H9 (cell line): ENCODE results near the gene FCHO1. TPM values are rescaled to one million over a fixed set of nuclear protein-coding genes. Genes with fewer than 3 reads are reported as not detected.
A peak's percentile ranks its signal among the peaks of the same experiment; 100 is the strongest.

ENCODE experiments used
- DNase-seq: peaks from one replicate; pipeline ENCODE4 v3.0.0-alpha.2; 2017
- H2AFZ ChIP-seq: one replicate; pipeline ENCODE4 v1.6.1; 2013; ENCODE audit warnings: mild to moderate bottlenecking, low read length, control low read depth, moderate library complexity
- H2AK5ac ChIP-seq: 2 replicates; pipeline ENCODE4 v1.6.1; 2013; ENCODE audit warnings: low read length, control low read depth, mixed read lengths; ENCODE audit not compliant: insufficient read length
- H2BK120ac ChIP-seq: one replicate; pipeline ENCODE4 v1.6.1; 2013; ENCODE audit warnings: low read depth, mild to moderate bottlenecking, low read length, control low read depth, inconsistent platforms; ENCODE audit not compliant: poor library complexity, severe bottlenecking
- H2BK12ac ChIP-seq: 2 replicates; pipeline ENCODE4 v1.6.1; 2013; ENCODE audit warnings: low read length, control low read depth, mixed read lengths, low read depth; ENCODE audit not compliant: insufficient read length
- H2BK15ac ChIP-seq: 2 replicates; pipeline ENCODE4 v1.6.1; 2013; ENCODE audit warnings: low read depth, low read length, control low read depth
- H2BK20ac ChIP-seq: one replicate; pipeline ENCODE4 v1.6.1; 2013; ENCODE audit warnings: low read depth, mild to moderate bottlenecking, low read length, control low read depth, inconsistent platforms; ENCODE audit not compliant: poor library complexity, severe bottlenecking
- H2BK5ac ChIP-seq: 2 replicates; pipeline ENCODE4 v1.6.1; 2013; ENCODE audit warnings: low read length, control low read depth, mixed read lengths; ENCODE audit not compliant: insufficient read length
- H3K14ac ChIP-seq: 2 replicates; pipeline ENCODE4 v1.6.1; 2013; ENCODE audit warnings: low read length, control low read depth; ENCODE audit not compliant: insufficient read depth
- H3K18ac ChIP-seq: 2 replicates; pipeline ENCODE4 v1.6.1; 2013; ENCODE audit warnings: low read depth, mild to moderate bottlenecking, mixed read lengths, low read length, control low read depth; ENCODE audit not compliant: insufficient read length
- H3K23ac ChIP-seq: 2 replicates; pipeline ENCODE4 v1.6.1; 2013; ENCODE audit warnings: low read length, control low read depth, mixed read lengths, low read depth; ENCODE audit not compliant: insufficient read length
- H3K23me2 ChIP-seq: 2 replicates; pipeline ENCODE4 v1.6.1; 2013; ENCODE audit warnings: low read depth, mild to moderate bottlenecking, mixed read lengths, low read length, control low read depth; ENCODE audit not compliant: insufficient read length, poor library complexity, severe bottlenecking
- H3K27ac ChIP-seq: 2 replicates; pipeline ENCODE4 v1.5.1; 2013; ENCODE audit warnings: low read length, control low read depth, mixed read lengths, low read depth; ENCODE audit not compliant: insufficient read length
- H3K27me3 ChIP-seq: 2 replicates; pipeline ENCODE4 v1.6.1; 2013; ENCODE audit warnings: low read length, control low read depth, inconsistent platforms; ENCODE audit not compliant: insufficient read depth
- H3K4ac ChIP-seq: 2 replicates; pipeline ENCODE4 v1.6.1; 2013; ENCODE audit warnings: low read depth, mild to moderate bottlenecking, control low read depth, inconsistent platforms, low read length, moderate library complexity
- H3K4me1 ChIP-seq: 2 replicates; pipeline ENCODE4 v1.6.1; 2013; ENCODE audit warnings: low read length, control low read depth, inconsistent platforms; ENCODE audit not compliant: insufficient read depth
- H3K4me2 ChIP-seq: 2 replicates; pipeline ENCODE4 v1.6.1; 2013; ENCODE audit warnings: low read length, control low read depth, mixed read lengths; ENCODE audit not compliant: insufficient read length, insufficient read depth
- H3K56ac ChIP-seq: 2 replicates; pipeline ENCODE4 v1.6.1; 2013; ENCODE audit warnings: low read depth, mild to moderate bottlenecking, mixed read lengths, low read length, control low read depth; ENCODE audit not compliant: insufficient read length
- H3K79me1 ChIP-seq: 2 replicates; pipeline ENCODE4 v1.6.1; 2013; ENCODE audit warnings: low read depth, mild to moderate bottlenecking, moderate library complexity, low read length, control low read depth, inconsistent platforms; ENCODE audit not compliant: insufficient read depth, poor library complexity, severe bottlenecking
- H3K79me2 ChIP-seq: 2 replicates; pipeline ENCODE4 v1.6.1; 2013; ENCODE audit warnings: low read length, control low read depth, inconsistent platforms; ENCODE audit not compliant: insufficient read depth
- H3K9ac ChIP-seq: 2 replicates; pipeline ENCODE4 v1.6.1; 2013; ENCODE audit warnings: low read length, control low read depth, mixed read lengths; ENCODE audit not compliant: insufficient read length; ENCODE audit errors: extremely low read depth
- H3K9me3 ChIP-seq: one replicate; pipeline ENCODE4 v1.6.1; 2013; ENCODE audit warnings: low read depth, low read length, inconsistent platforms; ENCODE audit not compliant: control insufficient read depth
- H3T11ph ChIP-seq: one replicate; pipeline ENCODE4 v1.6.1; 2013; ENCODE audit warnings: mild to moderate bottlenecking, low read length, control low read depth, inconsistent platforms
- H4K20me1 ChIP-seq: one replicate; pipeline ENCODE4 v1.6.1; 2013; ENCODE audit not compliant: control insufficient read depth, insufficient read length, insufficient read depth
- H4K5ac ChIP-seq: 2 replicates; pipeline ENCODE4 v1.6.1; 2013; ENCODE audit warnings: low read depth, mild to moderate bottlenecking, mixed read lengths, low read length, control low read depth; ENCODE audit not compliant: insufficient read length
- H4K8ac ChIP-seq: replicated peaks from 2 replicates; pipeline ENCODE4 v1.6.1; 2013; ENCODE audit warnings: low read length, control low read depth, mixed read lengths, low read depth; ENCODE audit not compliant: insufficient read length
- H4K91ac ChIP-seq: 2 replicates; pipeline ENCODE4 v1.6.1; 2013; ENCODE audit warnings: low read depth, mild to moderate bottlenecking, moderate library complexity, mixed read lengths, low read length, control low read depth; ENCODE audit not compliant: insufficient read length
- H3K27ac Mint-ChIP-seq, 3 experiments: 2 replicates in 2 of 3; 3 replicates in 1 of 3; pipeline ENCODE4 v1.8.0; 2020 to 2021; ENCODE audit warnings: mixed read lengths in 3 of 3, mild to moderate bottlenecking in 1 of 3, moderate library complexity in 1 of 3
- H3K27me3 Mint-ChIP-seq: 2 replicates; pipeline ENCODE4 v1.8.0; 2021; ENCODE audit warnings: low read depth, mild to moderate bottlenecking, moderate library complexity, mixed read lengths
- H3K36me3 Mint-ChIP-seq, 3 experiments: 2 replicates in 2 of 3; 3 replicates in 1 of 3; pipeline ENCODE4 v1.8.0; 2020 to 2021; ENCODE audit warnings: low read depth in 3 of 3, mixed read lengths in 3 of 3; ENCODE audit not compliant: insufficient read depth in 1 of 3
- H3K4me1 Mint-ChIP-seq, 2 experiments: 2 replicates each; pipeline ENCODE4 v1.8.0; 2020; ENCODE audit warnings: mixed read lengths in 2 of 2
- H3K4me3 Mint-ChIP-seq, 2 experiments: 2 replicates in 1 of 2; 3 replicates in 1 of 2; pipeline ENCODE4 v1.8.0; 2020 to 2021; ENCODE audit warnings: mild to moderate bottlenecking in 2 of 2, mixed read lengths in 2 of 2, moderate library complexity in 1 of 2
- H3K9me3 Mint-ChIP-seq, 2 experiments: 2 replicates in 1 of 2; 3 replicates in 1 of 2; pipeline ENCODE4 v1.8.0; 2020; ENCODE audit warnings: mild to moderate bottlenecking in 2 of 2, mixed read lengths in 2 of 2, moderate library complexity in 1 of 2
- WGBS: extraction: QIAGEN DNeasy Blood & Tissue Kit; methylation state at CpG from one replicate; pipeline ENCODE4 v1.1.7; 2013; ENCODE audit warnings: missing lambda C conversion rate, low lambda C conversion rate, mixed read lengths; ENCODE audit not compliant: insufficient read length; ENCODE audit errors: extremely low coverage; 5-methylcytosine and 5-hydroxymethylcytosine counted together
- total RNA-seq: library from RNA; stranded (reverse); gene quantifications from 2 replicates; pipeline ENCODE4 v1.2.1, GENCODE V29; 2021
- TF ChIP-seq, protein P1 (sequence below): fragments of 200-600 bp; sonication (generic); conservative IDR thresholded peaks from 3 replicates; pipeline ENCODE4 v1.8.0; 2021; ENCODE audit warnings: antibody characterized with exemption, mild to moderate bottlenecking

The FCHO1 gene
- total RNA-seq, 1 experiment from 2014 or later: 13.1 TPM

DNA sequence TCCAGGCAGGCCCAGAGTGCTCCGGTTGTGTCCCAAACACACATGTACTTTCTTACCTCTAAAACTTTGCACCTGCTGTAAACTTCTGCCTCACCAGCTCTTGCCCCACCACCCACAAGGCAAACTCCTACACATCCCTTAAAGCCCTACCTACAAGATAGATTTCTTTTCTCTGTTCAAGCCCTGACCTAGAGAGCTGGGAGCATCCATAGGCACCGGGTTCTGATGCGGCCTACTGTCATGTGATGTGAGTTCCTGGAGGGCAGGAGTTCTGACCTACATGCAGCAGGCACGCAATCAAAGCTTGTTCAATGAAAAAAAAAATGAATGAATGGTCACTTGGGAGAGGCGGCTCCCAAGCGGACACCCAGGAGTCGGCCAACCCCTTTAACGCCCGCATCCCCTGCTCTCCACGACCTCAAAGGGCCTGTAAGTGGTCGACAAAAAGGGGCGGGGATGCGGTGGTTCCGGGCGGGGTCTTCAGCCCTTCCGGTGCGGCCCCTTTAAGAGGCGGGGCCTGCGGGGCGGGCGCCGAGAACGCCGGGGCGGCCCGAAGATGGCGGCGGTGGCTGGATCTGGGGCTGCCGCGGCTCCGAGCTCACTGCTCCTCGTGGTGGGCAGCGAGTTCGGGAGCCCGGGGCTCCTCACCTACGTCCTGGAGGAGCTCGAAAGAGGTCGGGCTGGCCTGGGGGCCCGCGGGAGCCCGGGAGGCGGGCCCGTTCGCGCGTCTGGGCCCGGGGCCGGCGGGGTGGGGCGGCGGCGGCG, 32.1 kb upstream of the FCHO1 start, which contains the start of gene MAP1S:
TSS of gene MAP1S (plus strand) at position 534 of the 765 bp plus-strand sequence. CDS start at position 557, 23 bp downstream.
- Histone ChIP-seq H3K14ac (peak within 1 kb of the TSS; percentile 13), H3K4me1 (peaks cover 7% of the 10 kb centered on the region), H3T11ph (no peak within 1 kb of the TSS), H3K4ac (no peak within 1 kb of the TSS), H3K27me3 (no peaks in the 10 kb centered on the region), H3K27ac (no peak within 1 kb of the TSS), H3K79me2 (peaks cover 14% of the 10 kb centered on the region; the same call in 1 of the 2 replicates), H2BK120ac (no peak within 1 kb of the TSS), H2AK5ac (no peak within 1 kb of the TSS), H2BK5ac (no peak within 1 kb of the TSS), H4K91ac (no peak within 1 kb of the TSS), H2BK15ac (no peak within 1 kb of the TSS), H4K8ac (no peak within 1 kb of the TSS), H2BK12ac (no peak within 1 kb of the TSS), H3K23ac (no peak within 1 kb of the TSS), H3K79me1 (peaks cover 14% of the 10 kb centered on the region), H3K9me3 (no peaks in the 10 kb centered on the region), H4K20me1 (no peaks in the 10 kb centered on the region), H3K56ac (no peak within 1 kb of the TSS), H2BK20ac (no peak within 1 kb of the TSS), H3K23me2 (peaks cover 6% of the 10 kb centered on the region), H2AFZ (no peak within 1 kb of the TSS), H3K9ac (peak within 1 kb of the TSS; percentile 45), H4K5ac (no peak within 1 kb of the TSS), H3K4me2 (peak within 1 kb of the TSS; percentile 95), H3K18ac (no peak within 1 kb of the TSS)
- peak; percentile 91 for DNase-seq
- no peaks in the 10 kb centered on the region; a peak in 1 of 5 replicates for H3K9me3 Mint-ChIP-seq
- H3K4me1 Mint-ChIP-seq: peaks cover 22 to 30% of the 10 kb centered on the region in 2 experiments
- H3K36me3 Mint-ChIP-seq: peaks cover 14 to 29% (median 24%) of the 10 kb centered on the region in 3 experiments; a peak in 6 of 7 replicates
- WGBS: no CpG with 5 or more reads among the region's 53 CpGs
- peak within 1 kb of the TSS; percentile 59 to 93 (median 91); a peak in 6 of 7 replicates for H3K27ac Mint-ChIP-seq
- H3K27me3 Mint-ChIP-seq: no peaks in the 10 kb centered on the region
- TF ChIP-seq, protein P1, sequence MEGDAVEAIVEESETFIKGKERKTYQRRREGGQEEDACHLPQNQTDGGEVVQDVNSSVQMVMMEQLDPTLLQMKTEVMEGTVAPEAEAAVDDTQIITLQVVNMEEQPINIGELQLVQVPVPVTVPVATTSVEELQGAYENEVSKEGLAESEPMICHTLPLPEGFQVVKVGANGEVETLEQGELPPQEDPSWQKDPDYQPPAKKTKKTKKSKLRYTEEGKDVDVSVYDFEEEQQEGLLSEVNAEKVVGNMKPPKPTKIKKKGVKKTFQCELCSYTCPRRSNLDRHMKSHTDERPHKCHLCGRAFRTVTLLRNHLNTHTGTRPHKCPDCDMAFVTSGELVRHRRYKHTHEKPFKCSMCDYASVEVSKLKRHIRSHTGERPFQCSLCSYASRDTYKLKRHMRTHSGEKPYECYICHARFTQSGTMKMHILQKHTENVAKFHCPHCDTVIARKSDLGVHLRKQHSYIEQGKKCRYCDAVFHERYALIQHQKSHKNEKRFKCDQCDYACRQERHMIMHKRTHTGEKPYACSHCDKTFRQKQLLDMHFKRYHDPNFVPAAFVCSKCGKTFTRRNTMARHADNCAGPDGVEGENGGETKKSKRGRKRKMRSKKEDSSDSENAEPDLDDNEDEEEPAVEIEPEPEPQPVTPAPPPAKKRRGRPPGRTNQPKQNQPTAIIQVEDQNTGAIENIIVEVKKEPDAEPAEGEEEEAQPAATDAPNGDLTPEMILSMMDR: no peak
- peak within 1 kb of the TSS; percentile 82 to 88 for H3K4me3 Mint-ChIP-seq
